DMS53 treated with DMSO at 0.1 percent for 48 hours (cell line): ENCODE measurements around the gene ARHGAP22.

ENCODE experiments used
- DNase-seq: peaks from one replicate; lab custom pipeline; 2025; ENCODE audit not compliant: unreplicated experiment; lab: John Stamatoyannopoulos, UW

The ARHGAP22 gene

GRCh38 chr10:48589266-48589665, 15.6 kb downstream of the ARHGAP22 start:
- DNase-seq: no peak

DNA sequence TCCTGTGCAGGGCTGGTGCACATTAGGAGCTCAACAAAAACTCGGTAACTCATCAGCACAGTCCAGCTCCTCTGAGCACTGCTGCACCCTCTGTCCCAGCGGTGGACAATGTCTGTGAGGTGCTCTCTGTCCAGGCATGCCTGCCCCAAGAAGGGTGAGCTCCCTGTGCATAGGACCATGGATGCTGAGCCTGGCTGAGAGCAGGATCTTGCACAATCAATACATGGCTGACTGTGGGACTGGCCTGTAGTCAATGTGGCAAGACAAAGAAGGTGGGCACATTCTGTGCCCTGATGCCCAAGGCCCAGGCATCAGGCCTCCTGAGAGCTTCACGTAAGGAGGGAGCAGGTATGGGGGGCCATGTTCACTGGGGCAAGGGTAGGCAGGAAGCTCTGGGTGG, 17.1 kb downstream of the ARHGAP22 start:
- DNase-seq: no peak

GRCh38 chr10:48587101-48587500, 17.8 kb downstream of the ARHGAP22 start:
- DNase-seq: no peak

- no peak for DNase-seq
Observed at GRCh38 chr10:48582970-48583369, 21.9 kb downstream of the ARHGAP22 start.

DNA sequence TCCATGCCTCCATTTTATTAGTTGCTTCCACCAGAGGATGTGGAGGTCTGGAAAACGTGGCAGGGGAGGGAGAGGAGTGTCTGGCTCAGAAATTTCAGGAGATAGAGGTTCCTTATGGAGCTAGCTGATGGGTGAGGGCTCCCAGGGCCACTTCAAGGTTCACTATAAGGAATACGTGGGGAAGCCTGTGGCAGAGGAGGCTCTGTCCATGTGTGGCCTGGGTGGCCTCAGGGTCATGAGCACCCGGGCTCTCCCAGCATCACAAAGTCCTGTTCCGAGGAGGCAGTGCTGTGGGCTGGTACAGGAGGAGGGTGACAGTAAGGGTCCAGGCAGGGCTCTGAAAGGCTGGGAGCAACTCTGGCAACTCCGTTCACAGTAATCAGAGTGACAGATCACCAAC, 24.6 kb downstream of the ARHGAP22 start:
- no peak for DNase-seq

DNA sequence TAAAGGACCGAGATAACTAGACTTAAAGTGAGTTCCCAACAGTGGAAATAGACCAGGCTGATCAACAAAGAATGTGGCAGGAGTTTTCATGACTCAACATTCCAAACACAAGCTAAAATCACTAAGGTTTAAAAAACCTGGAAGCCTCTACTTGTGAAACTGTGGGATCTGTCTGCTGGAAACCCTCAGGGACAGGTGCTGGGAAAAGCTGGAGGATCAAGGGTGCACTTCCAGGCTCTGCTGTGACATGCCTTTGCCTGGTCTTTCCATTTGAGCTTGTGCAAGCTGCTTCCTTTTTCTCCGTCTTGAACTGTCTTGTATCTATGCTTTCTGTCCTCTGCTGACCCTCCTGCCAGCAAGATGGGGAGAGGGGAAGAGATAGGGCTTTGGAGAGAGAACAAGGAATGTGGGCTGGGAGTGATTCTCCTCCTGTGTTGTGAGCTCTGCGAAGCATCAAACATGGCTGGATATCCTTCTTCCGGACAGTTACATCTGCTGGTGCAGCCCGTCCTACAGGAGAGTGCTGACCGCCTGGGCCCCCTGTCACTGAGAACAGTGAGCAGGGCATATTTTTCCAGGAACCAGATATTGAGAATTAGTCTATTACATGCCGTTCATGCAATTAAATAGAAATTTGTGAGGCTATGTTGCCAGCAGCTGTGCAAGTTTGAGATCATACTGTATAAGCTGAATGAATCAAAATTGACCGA, 25.5 kb downstream of the ARHGAP22 start:
- DNase-seq: no peak

GRCh38 chr10:48577158-48577557, 27.7 kb downstream of the ARHGAP22 start:
- DNase-seq: no peak

GRCh38 chr10:48576501-48576900, 28.4 kb downstream of the ARHGAP22 start:
- DNase-seq: no peak

GRCh38 chr10:48575901-48576300, 29.0 kb downstream of the ARHGAP22 start:
- DNase-seq: no peak

DNA sequence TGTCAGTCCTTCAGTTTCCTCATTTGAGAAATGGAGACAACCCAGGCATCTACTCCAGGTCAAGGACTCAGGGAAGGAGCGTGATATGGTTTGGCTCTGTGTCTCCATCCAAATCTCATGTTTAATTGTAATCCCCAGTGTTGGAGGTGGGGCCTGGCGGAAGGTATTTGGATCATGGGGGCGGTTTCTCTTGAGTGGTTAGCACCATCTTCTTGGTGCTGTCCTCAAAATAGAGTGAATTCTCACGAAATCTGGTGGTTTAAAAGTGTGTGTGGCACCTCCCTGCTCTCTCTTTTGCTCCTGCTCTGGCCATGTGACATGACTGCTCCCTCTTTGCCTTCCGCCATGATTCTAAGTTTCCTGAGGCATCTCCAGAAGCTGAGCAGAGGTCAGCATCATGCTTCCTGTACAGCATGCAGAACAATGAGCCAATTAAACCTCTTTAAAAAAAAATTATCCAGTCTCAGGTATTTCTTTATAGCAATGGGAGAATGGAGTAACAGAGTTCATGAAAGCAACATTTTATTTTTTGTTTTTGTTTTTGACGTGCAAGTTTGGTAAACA, 30.0 kb downstream of the ARHGAP22 start:
- no peak for DNase-seq

DNA sequence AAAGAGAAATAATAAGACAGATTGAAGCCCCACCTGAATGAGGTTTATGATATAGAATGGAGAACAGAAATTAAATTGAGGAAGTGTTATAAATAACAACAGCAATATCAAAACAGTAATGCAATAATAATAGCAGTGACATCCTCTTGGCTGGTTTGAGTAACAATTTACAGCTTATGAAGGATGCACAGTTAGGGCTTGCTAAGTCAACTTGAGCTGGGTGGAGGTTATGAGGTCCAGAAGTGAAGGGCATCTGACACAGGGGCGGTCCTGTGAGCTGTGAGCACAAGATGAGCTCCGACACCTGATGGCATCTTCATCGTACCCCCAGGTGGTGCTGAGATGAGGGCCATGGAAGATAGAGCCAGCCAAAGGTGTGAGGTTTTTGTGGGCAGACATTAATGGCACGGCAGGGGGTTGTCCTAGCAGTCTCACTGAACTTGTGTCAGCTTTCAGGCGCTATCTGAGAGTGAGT, 30.5 kb downstream of the ARHGAP22 start:
- DNase-seq: no peak

- DNase-seq: no peak
Observed at GRCh38 chr10:48573045-48573444, 31.8 kb downstream of the ARHGAP22 start.

DNA sequence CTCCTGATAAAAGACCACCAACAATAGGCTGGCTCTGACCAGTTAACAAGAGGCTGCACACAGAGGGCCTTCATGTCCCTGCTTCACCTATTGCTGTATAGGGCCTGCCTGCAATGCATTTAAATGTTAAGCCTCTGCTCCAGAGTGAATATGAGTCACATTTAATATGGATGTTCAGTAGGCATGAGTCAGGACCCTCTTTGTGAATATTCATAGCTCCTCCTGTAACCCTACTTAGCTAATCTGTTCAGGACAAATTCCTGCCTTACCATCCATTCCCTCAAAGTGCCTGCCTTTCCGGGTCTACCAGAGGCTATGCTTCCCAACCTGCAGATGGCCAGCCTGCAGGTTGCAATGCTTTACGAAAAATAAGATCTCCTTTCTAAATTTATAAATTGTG, 32.5 kb downstream of the ARHGAP22 start:
- no peak for DNase-seq

DNA sequence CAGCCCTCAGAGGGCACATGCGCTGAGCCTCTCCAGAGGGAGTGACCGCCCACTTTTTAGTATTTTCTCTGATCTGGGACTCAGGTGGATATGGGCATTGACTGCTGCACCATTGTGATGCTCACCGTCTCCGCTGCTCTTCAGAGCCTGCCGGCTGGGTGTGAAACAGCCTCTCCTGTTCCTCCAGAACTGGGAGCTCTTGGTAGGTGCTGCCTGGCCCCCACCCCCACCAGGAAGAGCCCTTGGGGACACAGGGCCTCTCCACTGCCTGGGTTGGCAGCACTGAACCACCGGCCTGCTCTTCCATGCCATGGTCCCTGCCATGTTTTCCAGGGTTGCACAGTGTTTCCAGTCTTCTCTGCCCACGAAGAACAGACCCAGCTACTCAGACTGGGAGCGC, 36.3 kb downstream of the ARHGAP22 start:
- DNase-seq: no peak

DNA sequence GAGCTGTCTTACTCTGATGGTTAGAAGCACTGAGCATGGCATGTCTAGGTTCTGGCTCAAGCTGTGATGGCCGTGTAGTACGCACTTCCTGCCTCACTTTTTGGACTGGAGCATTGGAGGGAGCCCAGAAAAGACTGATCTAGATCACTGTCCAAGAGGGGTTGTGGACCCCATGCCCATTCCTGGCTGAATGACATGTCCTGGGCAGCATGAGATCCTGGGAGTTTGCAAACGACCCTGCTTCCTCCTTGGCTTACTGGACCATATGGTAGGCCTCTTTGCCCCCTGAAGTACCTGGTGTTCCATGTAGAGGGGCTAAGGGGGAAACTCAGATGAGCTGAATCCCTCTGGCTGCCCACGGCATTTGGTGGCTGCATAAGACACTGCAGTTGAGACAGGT, 36.7 kb downstream of the ARHGAP22 start:
- DNase-seq: no peak

DNA sequence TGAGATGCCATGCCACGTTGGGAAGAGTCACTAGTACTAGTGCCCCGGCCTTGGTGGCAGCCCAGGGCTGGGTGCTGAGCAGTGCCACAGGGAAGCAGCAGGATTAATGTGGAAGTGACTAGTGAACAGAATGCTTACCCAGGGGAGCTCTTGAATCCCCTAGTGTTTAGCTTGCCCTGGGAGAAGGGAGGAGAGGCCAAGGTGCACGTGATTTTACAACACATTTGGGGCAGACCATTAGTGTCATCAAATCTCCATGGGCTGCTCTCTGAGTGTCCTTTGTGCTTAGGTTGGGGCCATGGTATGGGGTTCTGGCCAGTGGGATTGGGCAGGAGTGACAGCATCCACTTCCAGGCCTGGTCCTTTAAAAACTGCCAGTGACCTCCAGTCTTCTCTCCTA, 37.5 kb downstream of the ARHGAP22 start:
- DNase-seq: no peak

DNA sequence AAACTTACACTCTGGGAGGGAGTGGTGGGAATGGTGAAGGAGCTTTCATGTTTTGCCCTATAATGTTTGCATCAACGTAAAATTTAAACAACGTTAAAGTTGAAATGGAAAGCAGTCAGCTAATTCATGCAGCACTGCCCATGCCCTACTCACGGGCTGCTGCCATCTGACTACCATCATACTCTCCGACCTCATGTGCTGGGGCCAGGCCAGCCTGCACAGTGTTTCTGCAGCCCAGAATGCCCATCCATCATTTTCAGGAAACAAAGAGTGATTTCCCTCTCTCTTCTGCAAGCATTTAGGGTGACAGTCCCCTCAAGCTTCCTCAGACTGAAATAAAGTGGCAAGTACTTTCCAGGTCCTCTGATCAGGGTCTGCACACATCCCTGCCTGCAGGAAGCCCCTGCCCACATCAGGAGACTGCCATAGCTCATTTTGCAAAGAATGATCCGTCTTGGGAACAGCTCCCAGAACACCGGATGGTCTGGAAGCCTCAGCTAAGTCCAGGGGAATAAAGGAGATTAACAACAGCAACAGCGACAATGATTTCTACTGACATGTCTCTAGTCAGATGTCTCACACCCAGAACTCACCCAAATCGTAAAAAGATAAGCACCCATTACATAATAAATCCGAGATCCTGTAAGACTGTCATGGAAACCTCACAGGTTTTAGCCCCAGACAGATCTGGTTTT, 40.3 kb downstream of the ARHGAP22 start:
- no peak for DNase-seq

DNA sequence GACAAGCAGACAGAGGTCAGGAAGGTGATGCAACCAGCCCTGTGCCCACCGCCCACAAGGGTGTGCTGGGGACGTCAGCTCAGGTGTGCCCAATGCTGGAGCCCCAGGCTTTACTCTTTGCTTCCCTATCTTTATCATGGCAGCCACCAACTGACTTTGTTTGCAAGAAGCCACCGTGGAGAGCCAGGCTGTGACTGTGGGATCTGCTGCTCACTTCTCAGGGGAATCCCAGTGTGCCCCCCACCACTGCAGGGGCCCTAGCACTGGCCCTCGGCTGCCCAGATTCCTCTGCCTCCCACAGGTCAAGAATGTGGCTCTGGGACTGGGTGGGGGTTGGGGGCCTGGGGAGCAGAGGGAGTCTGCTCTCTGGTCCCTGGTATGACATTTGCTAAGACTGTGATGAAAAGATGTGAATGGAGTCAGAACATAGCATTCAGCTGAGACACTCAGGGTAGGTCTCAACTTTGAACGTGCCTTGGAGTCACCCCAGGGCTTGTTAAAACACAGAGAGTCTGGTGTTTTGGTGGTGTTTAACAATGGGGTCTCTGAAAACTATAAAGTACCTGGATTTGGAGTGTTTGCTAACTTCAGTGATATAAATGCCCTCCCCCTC, 47.3 kb downstream of the ARHGAP22 start:
- DNase-seq: no peak

- no peak for DNase-seq
Observed at GRCh38 chr10:48556713-48557112, 48.2 kb downstream of the ARHGAP22 start.

- DNase-seq: no peak
Observed at GRCh38 chr10:48556065-48556464, 48.8 kb downstream of the ARHGAP22 start.

- no peak for DNase-seq
Observed at GRCh38 chr10:48555310-48556042, 49.4 kb downstream of the ARHGAP22 start.
